ENCODE measurements around the gene SCLY.

The SCLY gene

DNA sequence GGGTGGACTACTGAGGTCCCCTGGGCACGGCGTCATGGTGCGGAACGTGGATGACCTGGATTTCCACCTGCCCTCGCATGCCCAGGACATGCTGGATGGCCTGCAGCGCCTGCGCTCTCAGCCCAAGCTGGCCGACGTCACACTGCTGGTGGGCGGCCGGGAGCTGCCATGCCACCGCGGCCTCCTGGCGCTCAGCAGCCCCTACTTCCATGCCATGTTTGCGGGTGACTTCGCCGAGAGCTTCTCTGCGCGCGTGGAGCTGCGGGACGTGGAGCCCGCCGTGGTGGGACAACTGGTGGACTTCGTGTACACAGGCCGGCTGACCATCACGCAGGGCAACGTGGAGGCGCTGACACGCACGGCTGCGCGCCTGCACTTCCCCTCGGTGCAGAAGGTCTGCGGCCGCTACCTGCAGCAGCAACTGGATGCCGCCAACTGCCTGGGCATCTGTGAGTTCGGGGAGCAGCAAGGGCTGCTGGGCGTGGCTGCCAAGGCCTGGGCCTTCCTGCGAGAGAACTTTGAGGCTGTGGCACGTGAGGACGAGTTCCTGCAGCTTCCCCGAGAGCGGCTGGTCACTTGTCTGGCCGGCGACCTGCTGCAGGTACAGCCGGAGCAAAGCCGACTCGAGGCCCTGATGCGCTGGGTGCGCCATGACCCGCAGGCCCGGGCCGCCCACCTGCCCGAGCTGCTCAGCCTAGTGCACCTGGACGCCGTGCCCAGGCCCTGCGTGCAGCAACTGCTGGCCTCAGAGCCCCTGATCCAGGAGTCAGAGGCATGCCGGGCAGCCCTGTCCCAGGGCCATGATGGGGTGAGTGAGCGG, 80.1 kb downstream of the SCLY start:
- no peak for DNase-seq (ENCODE audit: low spot score)

DNA sequence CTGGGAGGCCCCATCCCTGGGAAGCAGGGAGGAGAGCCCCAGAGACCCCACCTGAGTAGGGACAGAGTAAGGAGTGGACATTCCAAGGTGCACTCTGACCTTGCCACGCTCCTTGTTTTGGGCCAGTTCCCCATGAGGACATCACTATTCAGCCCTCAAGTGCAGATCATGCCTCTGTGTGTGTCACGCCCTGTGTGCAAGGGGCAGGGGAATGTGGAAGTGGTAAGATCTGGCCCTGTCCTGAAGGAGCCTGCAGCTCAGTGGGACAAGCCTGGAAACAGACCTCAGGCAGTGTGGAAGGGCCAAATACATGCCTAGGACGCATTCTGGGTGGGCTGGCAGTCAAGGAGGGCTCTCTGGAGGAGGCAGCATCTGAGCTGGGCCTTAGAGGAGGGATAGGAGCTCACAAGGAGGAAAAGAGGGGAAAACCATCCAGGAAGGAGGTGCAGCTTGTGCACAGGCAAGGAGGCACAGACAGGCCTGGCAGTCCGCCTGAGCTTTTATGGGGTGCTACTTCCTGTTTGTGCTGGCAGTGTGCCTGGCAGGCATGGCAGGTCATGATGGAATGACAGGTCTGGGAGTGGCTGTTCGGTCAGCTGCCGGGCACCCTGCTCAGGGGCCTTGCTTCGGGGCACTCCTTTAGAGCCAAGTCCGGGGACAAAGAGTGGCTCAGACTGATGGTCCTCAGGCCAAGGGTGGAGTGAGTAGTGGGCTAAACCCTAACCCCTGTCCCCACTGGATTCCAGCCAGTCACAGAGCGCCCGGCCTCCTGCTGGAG, 80.9 kb downstream of the SCLY start:
- peak; percentile 92 for DNase-seq (ENCODE audit: low spot score)

DNA sequence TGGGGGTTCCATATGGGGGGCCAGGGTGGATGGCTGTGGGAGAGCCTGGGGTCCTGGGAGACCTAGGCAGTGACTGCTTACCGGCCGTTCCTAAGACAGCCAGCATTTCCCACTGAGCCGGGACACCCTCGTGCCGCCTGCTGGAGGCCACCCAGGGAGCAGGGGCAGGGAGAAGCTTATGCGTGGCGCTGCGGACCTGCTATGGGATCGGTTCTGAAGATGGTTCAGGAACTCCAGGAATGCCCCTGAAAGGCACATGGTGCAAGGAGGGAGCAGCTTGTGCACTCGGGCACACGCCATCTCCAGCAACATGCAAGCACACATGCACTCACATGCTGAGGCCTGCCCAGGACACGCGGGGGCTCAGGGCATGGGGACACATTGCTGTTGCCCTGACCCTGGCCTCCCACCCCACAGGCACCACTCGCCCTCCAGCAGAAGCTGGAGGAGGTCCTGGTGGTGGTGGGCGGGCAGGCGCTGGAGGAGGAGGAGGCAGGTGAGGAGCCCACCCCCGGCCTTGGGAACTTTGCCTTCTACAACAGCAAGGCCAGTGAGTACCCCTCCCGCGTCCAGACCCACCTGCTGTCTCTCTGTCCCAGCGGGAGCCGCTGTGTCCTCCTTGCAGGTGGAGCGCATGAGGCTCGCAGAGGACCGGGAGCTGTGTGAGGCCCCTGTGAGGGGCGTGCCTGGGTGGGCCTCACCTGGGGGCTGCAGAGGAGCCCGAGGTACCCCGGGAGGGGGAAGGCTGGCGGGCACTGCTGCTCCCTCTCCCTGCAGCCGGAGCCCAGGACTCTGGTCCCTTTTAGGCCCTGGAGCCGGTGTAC, 81.8 kb downstream of the SCLY start:
- no peak for DNase-seq (ENCODE audit: low spot score)

DNA sequence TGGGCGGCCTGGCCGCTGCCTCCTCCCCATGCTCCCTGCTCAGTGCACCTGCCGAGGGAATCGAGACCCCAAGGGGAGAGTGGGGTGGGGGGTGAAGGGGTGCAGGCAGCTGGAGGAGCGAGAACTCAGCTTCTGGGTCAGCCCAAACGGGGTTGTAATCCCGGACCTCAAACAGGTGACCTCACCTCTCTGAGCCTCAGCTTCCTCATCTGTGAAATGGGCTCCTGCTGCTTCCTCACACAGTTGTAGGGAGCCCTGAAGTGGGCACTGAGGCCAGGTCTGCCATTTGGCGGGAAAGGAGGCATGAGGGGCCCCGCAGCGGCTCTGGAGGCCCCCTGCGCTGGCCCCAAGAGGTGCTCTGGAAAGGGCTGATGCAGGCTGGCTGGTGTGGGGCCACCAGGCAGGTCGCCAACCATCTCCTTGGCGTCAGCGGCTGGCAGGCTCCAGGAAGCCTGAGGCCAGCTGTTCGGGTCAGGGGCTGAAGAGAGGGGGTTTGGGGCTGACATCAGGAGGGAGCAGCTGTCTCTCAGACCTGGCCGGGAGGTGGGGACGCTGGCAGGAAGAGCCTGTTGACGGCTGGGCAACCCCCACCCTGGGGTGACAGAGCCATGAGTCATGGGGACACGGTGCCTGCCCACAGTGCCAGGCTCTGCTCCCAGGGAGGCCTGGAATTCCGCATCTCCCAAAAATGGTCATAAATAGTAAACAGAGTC, 82.6 kb downstream of the SCLY start:
- DNase-seq (ENCODE audit: low spot score), result peak; percentile 71

GRCh38 chr2:238144262-238144661, 83.5 kb downstream of the SCLY start:
- no peak for DNase-seq (ENCODE audit: low spot score)

- no peak for DNase-seq (ENCODE audit: low spot score)
Observed at GRCh38 chr2:238145046-238145445, 84.2 kb downstream of the SCLY start.

GRCh38 chr2:238145851-238146250, 85.0 kb downstream of the SCLY start:
- peak; percentile 55 for DNase-seq (ENCODE audit: low spot score)

DNA sequence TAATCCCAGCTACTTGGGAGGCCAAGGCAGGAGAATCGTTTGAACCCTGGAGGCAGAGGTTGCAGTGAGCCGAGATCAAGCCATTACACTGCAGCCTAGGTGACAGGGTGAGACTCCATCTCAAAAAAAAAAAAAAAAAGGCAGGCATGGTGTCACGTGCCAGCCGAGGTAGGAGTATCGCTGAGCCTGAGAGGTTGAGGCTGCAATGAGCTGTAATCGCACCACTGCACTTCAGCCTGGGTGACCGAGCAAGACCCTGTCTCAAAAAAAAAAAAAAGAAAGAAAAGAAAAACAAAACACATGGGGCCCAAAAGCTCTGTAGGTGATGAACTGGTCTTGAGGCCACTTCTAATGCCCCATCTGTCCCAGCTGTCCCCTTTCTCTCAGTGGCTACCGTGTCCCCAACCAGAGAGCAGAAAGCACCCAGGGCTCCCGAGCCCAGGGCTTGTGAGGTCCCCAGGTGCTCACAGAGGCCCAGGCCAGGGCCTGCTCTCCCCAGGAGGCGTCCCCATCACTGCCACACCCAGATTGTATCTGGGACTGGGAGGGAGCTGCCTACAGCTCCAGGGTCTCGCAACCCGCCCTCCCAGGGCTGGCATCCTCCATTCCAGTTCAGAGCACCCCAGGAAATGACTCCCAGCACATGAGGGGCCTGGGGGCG, 86.2 kb downstream of the SCLY start:
- no peak for DNase-seq (ENCODE audit: low spot score)

GRCh38 chr2:238148981-238149380, 88.2 kb downstream of the SCLY start:
- DNase-seq (ENCODE audit: low spot score), result no peak
